ENCODE results near the gene SLC25A26.

DNA sequence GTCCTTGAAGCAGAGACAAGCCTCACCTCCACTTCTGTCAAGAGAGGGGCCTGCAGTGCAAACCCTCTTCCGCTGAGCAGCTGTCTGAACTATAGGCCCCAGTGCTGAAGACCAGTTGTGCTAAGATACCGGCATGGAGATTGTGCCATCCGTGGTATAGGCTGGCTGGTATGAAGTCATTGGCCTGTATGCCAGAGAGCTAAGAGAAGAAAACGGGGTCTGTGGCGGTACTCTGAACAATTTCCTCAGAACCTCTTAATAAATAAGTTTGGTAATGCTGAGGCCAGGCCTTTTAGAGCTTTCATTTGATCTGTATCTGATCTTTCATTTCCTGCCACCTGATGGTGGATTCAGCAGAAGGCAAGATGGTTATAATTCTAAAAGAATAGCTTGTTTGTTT is 157.0 kb downstream of the SLC25A26 start:
- TF ChIP-seq, protein P1, sequence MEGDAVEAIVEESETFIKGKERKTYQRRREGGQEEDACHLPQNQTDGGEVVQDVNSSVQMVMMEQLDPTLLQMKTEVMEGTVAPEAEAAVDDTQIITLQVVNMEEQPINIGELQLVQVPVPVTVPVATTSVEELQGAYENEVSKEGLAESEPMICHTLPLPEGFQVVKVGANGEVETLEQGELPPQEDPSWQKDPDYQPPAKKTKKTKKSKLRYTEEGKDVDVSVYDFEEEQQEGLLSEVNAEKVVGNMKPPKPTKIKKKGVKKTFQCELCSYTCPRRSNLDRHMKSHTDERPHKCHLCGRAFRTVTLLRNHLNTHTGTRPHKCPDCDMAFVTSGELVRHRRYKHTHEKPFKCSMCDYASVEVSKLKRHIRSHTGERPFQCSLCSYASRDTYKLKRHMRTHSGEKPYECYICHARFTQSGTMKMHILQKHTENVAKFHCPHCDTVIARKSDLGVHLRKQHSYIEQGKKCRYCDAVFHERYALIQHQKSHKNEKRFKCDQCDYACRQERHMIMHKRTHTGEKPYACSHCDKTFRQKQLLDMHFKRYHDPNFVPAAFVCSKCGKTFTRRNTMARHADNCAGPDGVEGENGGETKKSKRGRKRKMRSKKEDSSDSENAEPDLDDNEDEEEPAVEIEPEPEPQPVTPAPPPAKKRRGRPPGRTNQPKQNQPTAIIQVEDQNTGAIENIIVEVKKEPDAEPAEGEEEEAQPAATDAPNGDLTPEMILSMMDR (IDR thresholded peaks at IDR 0.05): no peak
- TF ChIP-seq POLR2A (IDR thresholded peaks at IDR 0.05): no peak
